ENCODE data around the gene LAMP2. TPM values are rescaled to one million over a fixed set of nuclear protein-coding genes. Genes with fewer than 3 reads are reported as not detected.
A peak's percentile ranks its signal among the peaks of the same experiment; 100 is the strongest.

The LAMP2 gene
- total RNA-seq, 1 experiment from 2014 or later = 143 TPM

DNA sequence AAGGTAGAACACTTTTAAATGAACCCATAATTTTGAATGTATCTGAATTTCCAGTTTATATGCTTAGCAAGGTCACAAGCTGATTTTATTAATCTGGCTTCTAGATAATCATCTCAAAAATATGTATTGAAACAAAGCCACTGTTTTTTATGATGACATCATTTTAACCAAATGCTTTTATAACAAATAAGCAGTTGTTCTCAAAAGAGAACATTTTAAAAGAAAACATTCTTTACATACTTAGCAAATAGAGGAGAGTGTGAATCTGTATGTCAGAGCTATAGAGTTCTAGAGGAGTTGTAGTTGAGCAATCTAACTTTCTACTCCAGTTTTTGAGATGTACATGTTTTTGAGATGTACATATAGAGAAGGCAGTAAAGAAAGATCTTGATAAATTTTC, 42.5 kb downstream of the LAMP2 start:
- peak overlapping the region; percentile 9; the same call in 1 of the 2 replicates for H3K27ac ChIP-seq
- no peaks in the 10 kb centered on the region for H3K36me3 ChIP-seq
- DNase-seq = no peak
- no peak overlapping the region for H3K4me3 ChIP-seq
- no peaks in the 10 kb centered on the region for H3K9me3 ChIP-seq (replicated peaks)
- no peaks in the 10 kb centered on the region for H3K27me3 ChIP-seq
- peaks cover 26% of the 10 kb centered on the region for H3K4me1 ChIP-seq

- H3K4me3 ChIP-seq = no peak overlapping the region
- DNase-seq = no peak
- H3K36me3 ChIP-seq = no peaks in the 10 kb centered on the region
- no peaks in the 10 kb centered on the region for H3K9me3 ChIP-seq (replicated peaks)
- H3K27me3 ChIP-seq = no peaks in the 10 kb centered on the region
- peaks cover 3% of the 10 kb centered on the region; the same call in 1 of the 2 replicates for H3K4me1 ChIP-seq
- no peak overlapping the region for H3K27ac ChIP-seq
Observed at GRCh38 chrX:120419463-120419862, 49.6 kb downstream of the LAMP2 start.

- Histone ChIP-seq H3K4me1 (no peaks in the 10 kb centered on the region), H3K9me3 (replicated peaks) (no peaks in the 10 kb centered on the region), H3K27ac (no peak overlapping the region), H3K27me3 (no peaks in the 10 kb centered on the region; the same call in 1 of the 2 replicates), H3K4me3 (no peak overlapping the region), H3K36me3 (no peaks in the 10 kb centered on the region)
- no peak for DNase-seq
Observed at GRCh38 chrX:120408168-120408567, 60.9 kb downstream of the LAMP2 start.

GRCh38 chrX:120406638-120407037, 62.5 kb downstream of the LAMP2 start:
- DNase-seq = no peak
- H3K27me3 ChIP-seq = no peaks in the 10 kb centered on the region; the same call in 1 of the 2 replicates
- no peak overlapping the region for H3K4me3 ChIP-seq
- H3K27ac ChIP-seq = no peak overlapping the region
- H3K4me1 ChIP-seq = no peaks in the 10 kb centered on the region
- no peaks in the 10 kb centered on the region for H3K36me3 ChIP-seq
- H3K9me3 ChIP-seq (replicated peaks) = no peaks in the 10 kb centered on the region

GRCh38 chrX:120402369-120402768, 66.7 kb downstream of the LAMP2 start:
- no peak for DNase-seq
- no peak overlapping the region for H3K27ac ChIP-seq
- H3K36me3 ChIP-seq = no peaks in the 10 kb centered on the region
- H3K9me3 ChIP-seq (replicated peaks) = no peaks in the 10 kb centered on the region
- H3K27me3 ChIP-seq = no peaks in the 10 kb centered on the region; the same call in 1 of the 2 replicates
- H3K4me3 ChIP-seq = no peak overlapping the region
- no peaks in the 10 kb centered on the region for H3K4me1 ChIP-seq

DNA sequence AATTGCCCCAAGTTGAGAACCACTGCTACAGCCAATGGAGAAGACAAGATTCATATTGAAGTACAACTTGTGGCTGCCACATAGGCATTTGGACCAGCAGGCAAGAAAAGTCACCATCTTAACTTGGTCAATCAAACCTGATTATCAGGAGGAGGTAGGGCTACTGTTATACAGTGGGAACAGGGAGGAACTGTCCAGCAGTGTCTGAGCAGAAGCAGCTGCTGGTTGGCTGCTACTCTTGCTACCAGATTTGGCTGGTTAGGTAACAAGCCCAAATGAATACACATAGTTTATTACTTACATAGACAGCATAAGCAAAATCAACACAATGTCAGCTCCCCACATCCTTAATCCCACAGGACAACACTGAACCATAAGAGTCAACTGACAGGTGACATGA, 67.8 kb downstream of the LAMP2 start:
- no peak for DNase-seq
- no peaks in the 10 kb centered on the region for H3K36me3 ChIP-seq
- H3K9me3 ChIP-seq (replicated peaks) = no peaks in the 10 kb centered on the region
- H3K4me1 ChIP-seq = no peaks in the 10 kb centered on the region
- no peak overlapping the region for H3K27ac ChIP-seq
- peaks cover 4% of the 10 kb centered on the region; the same call in 1 of the 2 replicates for H3K27me3 ChIP-seq
- H3K4me3 ChIP-seq = no peak overlapping the region

DNA sequence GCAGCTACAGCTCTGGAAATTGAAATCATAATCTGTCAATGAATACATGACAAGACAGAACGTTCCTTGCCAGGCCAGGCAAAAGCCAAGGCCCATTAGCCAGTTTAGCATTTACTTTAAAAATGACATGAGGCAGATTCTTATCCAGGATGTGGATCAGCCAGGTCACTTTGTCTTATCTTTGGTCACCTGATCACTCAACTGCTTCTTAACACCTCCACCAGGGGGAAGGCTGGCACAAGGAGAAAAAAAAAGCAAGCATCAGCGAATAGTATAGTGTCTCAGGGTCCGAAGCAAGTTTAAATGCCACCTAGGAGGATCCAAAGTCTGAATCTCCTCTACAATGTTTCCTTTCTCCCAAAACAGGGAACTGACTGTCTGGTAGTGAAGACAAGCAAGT, 88.4 kb downstream of the LAMP2 start:
- H3K4me3 ChIP-seq = no peak overlapping the region
- peak in 1 of 2 experiments; percentile 51 for DNase-seq
- no peaks in the 10 kb centered on the region for H3K36me3 ChIP-seq
- H3K9me3 ChIP-seq (replicated peaks) = 0 out of 2 replicates have a peak, but pooled peaks cover 2% of the 10 kb centered on the region
- 0 out of 2 replicates have a peak, but pooled peaks cover 9% of the 10 kb centered on the region for H3K27me3 ChIP-seq
- H3K27ac ChIP-seq = no peak overlapping the region
- H3K4me1 ChIP-seq = no peaks in the 10 kb centered on the region

DNA sequence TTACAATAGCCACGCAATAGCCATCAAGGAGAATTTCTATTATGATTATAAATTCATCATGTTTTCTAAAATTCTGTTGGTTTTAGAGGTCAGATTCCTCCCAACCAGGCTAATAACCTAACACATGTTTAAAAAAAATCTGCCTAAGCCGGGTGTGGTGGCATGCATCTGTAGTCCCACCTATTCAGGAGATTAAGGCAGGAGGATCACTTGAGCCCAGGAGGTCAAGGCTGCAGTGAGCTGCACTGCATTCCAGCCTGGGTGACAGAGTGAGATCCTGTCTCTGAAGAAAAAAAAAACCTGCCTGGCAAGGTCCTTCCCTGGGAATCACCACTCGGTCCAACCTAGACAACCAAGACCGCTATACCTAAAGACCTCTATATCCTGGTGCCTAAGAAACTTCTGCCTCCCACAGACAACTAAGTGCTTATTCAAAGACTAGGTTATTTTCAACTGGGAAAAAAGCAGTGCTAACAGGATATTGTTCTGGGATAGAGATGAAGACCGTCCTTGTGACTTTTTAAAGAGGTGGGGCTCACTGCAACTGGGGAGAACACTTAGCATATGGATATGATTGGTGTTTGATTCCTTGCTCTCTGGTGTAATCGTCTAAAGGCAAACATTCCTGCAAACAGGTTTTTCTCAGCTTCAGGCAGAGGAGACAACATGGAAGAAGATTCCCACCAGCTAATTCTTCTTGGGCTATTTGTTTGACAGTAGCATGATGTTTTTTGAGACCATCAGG, 89.0 kb downstream of the LAMP2 start:
- H3K9me3 ChIP-seq (replicated peaks) = 0 out of 2 replicates have a peak, but pooled peaks cover 2% of the 10 kb centered on the region
- H3K27me3 ChIP-seq = 0 out of 2 replicates have a peak, but pooled peaks cover 9% of the 10 kb centered on the region
- no peaks in the 10 kb centered on the region for H3K36me3 ChIP-seq
- H3K4me3 ChIP-seq = no peak overlapping the region
- H3K4me1 ChIP-seq = no peaks in the 10 kb centered on the region
- no peak overlapping the region for H3K27ac ChIP-seq
- no peak for DNase-seq

- Histone ChIP-seq H3K9me3 (replicated peaks) (no peaks in the 10 kb centered on the region), H3K27me3 (0 out of 2 replicates have a peak, but pooled peaks cover 9% of the 10 kb centered on the region), H3K36me3 (no peaks in the 10 kb centered on the region), H3K4me1 (no peaks in the 10 kb centered on the region), H3K4me3 (no peak overlapping the region), H3K27ac (no peak overlapping the region)
- no peak for DNase-seq
Observed at GRCh38 chrX:120378570-120378969, 90.5 kb downstream of the LAMP2 start.

Other genes with a start within 250 kb of the LAMP2 start
- 63.9 and 70.5 TPM in 2 replicates for gene ZBTB33, start 218.5 kb downstream of the LAMP2 start, total RNA-seq (2014; rRNA removed; shearing (Covaris generic))
- gene TMEM255A, start 157.8 kb downstream of the LAMP2 start, total RNA-seq (2014; rRNA removed; shearing (Covaris generic)) = 0.06 TPM in 1 of 2 replicates, not detected in the other
- not detected in 2 replicates for gene ATP1B4, start 107.2 kb downstream of the LAMP2 start, total RNA-seq (2014; rRNA removed; shearing (Covaris generic))
- 53.9 and 57.9 TPM in 2 replicates for gene CUL4B, start 91.7 kb upstream of the LAMP2 start, total RNA-seq (2014; rRNA removed; shearing (Covaris generic))
- 78.7 and 84.8 TPM in 2 replicates for gene MCTS1, start 134.8 kb upstream of the LAMP2 start, total RNA-seq (2014; rRNA removed; shearing (Covaris generic))
- 22.9 and 23.3 TPM in 2 replicates for gene C1GALT1C1, start 160.8 kb upstream of the LAMP2 start, total RNA-seq (2014; rRNA removed; shearing (Covaris generic))

Measured in SJCRH30 (cell line).